ENCODE data around the gene LGALS7B.
"Not testable (repeated sequence)": the region's sequence is repeated elsewhere in the genome, so short reads cannot be mapped to it uniquely, and the experiment has no call there.

Gene LGALS7B

GRCh38 chr19:38788478-38789243 lies at the start of gene LGALS7B:
TSS of gene LGALS7B (plus strand) at chr19:38789200. CDS start at chr19:38789227, 27 bp downstream.
- intact Hi-C loops (cut with DNase I) = no loop called here
- peak in 1 of 10 donors; percentile 46 for DNase-seq

DNA sequence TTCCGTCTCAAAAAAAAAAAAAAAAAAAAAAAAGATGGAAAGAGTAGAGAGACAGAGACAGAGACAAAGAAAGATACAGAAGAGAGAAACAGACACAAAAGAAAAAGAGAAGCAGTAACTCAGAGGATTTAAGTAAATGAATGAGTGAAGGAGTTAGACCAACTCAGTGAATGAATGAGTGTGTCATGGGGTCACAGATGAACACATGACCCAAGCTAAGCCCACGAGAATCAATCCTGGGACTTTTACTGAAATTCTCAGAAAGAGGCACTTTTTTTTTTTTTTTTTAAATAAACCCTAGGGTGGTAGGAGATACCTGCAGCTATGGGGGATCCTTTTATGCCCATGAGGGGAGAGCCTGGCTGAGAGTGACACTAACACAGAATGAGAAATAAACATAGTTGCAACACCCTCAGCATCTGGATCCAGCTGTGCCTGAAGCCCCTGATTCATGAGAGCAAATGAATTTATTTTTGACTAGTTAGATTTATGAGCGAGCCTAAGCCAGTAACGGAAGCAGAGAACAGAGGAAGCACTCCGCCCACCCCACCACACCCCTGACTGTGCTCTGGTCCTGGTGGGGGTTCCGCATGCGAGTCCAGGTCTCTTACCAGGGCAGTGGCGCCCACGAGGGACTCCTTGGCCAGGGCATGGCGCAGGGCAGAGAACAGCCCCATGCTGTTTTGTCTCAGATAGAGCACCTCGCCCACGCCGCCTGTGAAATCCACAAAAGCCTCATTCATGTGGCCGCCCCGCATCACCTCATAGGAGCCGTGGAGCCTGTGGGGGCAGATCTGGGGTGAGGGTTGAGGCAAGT lies 49.4 kb upstream of the LGALS7B start:
- DNase-seq = peak in 1 of 10 donors; percentile 75
- intact Hi-C loops (cut with DNase I) = no loop called here

- intact Hi-C loops (cut with DNase I) = no loop called here
- peak in 1 of 10 donors; percentile 76 for DNase-seq
Measured at GRCh38 chr19:38740257-38740592, 48.8 kb upstream of the LGALS7B start.

DNA sequence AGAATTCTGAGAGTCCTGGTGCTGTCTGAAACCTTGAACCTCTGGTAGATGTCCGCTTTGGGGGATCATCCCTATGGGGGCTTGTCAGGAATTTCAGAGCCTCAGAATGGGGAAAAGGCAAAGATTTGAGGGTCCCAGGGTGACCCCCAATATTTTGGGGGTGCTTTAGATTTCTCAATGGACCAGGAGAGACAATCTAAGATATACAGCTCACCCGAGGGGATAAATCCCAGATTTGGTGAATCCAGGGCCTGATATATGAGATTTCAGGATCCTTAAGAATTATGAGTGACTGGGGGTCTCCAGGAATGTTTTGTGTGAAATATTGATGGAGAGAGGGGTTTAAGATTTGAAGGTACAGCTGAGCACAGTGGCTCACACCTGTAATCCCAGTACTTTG lies 48.1 kb upstream of the LGALS7B start:
- intact Hi-C loops (cut with DNase I) = no loop called here
- DNase-seq = no peak

GRCh38 chr19:38741670-38742069 lies 47.3 kb upstream of the LGALS7B start:
- intact Hi-C loops (cut with DNase I) = no loop called here
- peak in 2 of 10 donors; percentile 16 to 62 for DNase-seq

- DNase-seq = no peak
- intact Hi-C loops (cut with DNase I) = no loop called here
Measured at GRCh38 chr19:38742296-38742695, 46.7 kb upstream of the LGALS7B start.

DNA sequence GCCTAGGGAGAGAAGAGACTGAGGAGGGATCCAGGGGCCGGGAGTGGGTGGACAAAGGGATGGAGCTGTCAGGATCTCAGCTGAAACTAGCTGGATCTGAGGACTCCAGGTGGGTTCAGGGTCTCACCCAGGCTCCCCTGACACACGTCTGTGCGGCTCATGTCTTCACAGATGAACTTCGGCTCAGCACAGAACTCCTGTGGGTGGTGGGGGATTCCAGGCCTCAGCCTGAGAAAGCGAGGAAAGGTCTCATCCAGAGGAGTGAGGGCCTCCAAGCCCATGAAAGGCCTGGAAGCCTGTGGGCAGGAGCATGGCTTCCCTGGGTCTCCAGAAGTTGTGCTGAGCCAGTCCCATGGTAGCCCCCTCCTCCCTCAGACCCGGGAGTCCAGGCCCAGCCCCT lies 46.1 kb upstream of the LGALS7B start:
- intact Hi-C loops (cut with DNase I) = no loop called here
- peak in 1 of 10 donors; percentile 70 for DNase-seq

DNA sequence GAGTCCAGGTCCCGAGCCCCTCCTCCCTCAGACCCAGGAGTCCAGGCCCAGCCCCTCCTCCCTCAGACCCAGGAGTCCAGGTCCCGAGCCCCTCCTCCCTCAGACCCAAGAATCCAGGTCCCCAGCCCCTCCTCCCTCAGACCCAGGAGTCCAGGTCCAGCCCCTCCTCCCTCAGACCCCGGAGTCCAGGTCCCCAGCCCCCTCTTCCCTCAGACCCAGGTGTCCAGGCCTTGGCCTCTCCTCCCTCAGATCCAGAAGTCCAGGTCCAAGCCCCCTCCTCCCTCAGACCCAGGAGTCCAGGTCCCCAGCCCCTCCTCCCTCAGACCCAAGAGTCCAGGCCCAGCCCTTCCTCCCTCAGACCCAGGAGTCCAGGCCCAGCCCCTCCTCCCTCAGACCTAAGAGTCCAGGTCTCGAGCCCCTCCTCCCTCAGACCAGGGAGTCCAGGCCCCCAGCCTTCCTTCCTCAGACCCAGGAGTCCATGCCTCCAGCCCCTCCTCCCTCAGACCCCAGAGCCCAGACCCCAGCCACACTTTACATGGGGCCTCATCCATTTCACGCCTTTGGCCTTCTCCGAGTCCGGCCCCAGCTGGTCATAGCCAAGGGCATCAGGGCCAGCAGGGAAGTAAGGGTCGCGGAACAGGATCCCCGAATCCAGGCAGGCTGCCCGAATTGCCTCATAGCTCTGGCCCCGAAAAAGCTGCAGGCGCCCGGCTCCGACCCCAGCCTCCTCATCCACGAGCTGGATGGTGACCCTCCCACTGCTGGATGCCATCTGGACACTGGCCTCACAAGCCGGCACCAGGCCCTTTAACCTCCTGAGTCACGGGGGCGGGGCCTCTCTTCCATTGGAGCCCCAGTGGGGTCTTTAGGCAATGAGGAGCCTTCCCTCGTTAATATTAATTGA lies 45.4 kb upstream of the LGALS7B start:
- intact Hi-C loops (cut with DNase I) = no loop called here
- no peak for DNase-seq

- no peak for DNase-seq
- intact Hi-C loops (cut with DNase I) = no loop called here
Measured at GRCh38 chr19:38744298-38744681, 44.7 kb upstream of the LGALS7B start, which contains the start of gene CAPN12. TSS of gene CAPN12 (minus strand) at chr19:38744474. CDS start at chr19:38744165, 309 bp downstream.

DNA sequence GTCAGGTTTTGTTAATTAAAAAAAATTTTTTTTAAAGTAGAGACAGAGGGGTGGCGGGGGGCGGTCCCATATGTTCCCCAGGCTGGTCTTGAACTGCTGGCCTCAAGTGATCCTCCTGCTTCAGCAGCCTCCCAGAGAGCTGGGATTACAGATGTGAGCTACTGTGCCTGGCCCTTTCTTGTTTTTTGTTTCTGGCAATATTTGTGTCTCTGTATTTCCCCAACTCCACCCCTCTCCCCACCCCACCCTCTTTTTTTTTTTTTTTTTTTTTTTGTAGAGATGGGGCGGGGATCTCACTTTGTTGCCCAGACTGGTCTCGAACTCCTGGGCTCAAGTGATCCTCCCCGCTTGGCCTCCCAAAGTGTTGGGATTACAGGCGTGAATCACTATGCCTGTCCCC lies 44.1 kb upstream of the LGALS7B start:
- no peak for DNase-seq
- intact Hi-C loops (cut with DNase I) = no loop called here

DNA sequence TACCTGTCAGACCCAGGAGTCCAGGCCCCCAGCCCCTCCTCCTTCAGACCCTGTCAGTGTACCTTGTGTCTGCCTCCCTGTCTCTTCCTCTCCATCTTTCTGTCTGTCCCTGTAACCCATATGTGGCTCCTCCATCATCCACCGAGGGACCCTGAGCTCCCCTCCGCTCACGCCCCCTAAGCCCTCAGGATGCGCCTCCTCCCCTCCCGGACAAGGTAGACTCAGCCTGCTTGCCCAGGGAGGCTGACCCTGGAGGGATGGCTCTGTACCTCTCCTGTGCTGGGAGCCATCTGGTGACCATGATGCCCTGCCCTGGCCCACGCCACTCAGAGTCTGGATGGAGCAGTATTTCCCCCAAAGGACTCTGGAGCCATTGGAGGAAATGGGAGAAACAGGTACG lies 43.7 kb upstream of the LGALS7B start:
- peak in 1 of 10 donors; percentile 45 for DNase-seq
- intact Hi-C loops (cut with DNase I) = no loop called here

DNA sequence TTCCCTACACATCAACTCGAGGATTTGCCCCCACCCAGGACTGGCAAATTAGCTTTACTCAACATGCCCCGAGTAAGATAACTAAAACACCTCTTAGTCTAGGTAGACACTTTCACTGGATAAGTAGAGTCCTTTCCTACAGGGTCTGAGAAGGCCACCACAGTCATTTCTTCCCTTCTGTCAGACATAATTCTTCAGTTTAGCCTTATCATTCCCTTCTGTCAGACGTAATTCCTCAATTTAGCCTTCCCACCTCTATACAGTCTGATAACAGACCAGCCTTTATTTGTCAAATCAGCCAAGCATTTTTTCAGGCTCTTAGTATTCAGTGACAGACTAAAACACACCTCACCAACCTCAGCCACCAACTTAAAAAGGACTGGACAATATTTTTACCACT lies 35.2 kb upstream of the LGALS7B start:
- intact Hi-C loops (cut with DNase I); DNase-seq: not testable (repeated sequence)

DNA sequence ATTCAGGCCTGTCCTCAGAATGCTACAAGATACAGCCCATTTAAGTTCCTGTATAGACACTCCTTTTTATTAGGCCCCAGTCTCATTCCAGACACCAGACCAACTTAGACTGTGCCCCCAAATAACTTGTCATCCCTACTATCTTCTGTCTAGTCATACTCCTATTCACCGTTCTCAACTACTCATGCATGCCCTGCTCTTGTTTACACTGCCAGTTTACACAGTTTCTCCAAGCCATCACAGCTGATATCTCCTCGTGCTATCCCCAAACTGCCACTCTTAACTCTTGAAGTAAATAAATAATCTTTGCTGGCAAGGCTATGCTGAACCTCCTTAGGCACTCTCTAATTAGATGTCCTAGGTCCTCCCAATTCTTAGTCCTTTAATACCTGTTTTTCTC lies 34.8 kb upstream of the LGALS7B start:
- intact Hi-C loops (cut with DNase I); DNase-seq: not testable (repeated sequence)

- intact Hi-C loops (cut with DNase I) = no loop called here
- DNase-seq = no peak
Measured at GRCh38 chr19:38759590-38760003, 29.4 kb upstream of the LGALS7B start.

DNA sequence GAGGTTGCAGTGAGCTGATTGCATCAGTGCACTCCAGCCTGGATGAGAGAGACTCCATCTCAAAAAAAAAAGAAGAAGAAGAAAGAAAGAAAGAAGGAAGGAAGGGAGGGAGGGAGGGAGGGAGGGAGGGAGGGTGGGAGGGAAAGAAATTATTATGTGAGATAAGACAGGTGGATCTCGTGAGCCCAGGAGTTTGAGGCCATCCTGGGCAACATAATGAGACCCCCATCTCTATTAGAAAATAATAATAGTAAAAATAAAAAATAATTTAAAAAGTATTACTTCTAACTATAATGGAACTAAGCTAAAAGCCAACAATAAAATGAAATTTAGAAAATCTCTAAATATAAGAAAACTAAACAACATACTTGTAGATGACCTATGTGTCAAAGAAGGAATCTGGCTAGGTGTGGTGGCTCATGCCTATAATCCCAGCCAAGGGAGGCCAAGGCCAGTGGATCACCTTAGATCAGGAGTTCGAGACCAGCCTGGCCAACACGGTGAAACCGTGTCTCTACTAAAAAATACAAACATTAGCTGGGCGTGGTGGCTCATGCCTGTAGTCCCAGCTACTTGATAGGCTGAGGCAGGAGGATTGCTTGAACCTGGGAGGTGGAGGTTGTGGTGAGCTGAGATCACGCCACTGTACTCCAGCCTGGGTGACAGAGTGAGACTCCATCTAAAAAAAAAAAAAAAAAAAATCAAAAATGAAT lies 28.0 kb upstream of the LGALS7B start:
- intact Hi-C loops (cut with DNase I) = not testable (repeated sequence)
- DNase-seq = peak in 1 of 10 donors; percentile 30

- intact Hi-C loops (cut with DNase I) = not testable (repeated sequence)
Measured at GRCh38 chr19:38761884-38762389, 27.1 kb upstream of the LGALS7B start.

DNA sequence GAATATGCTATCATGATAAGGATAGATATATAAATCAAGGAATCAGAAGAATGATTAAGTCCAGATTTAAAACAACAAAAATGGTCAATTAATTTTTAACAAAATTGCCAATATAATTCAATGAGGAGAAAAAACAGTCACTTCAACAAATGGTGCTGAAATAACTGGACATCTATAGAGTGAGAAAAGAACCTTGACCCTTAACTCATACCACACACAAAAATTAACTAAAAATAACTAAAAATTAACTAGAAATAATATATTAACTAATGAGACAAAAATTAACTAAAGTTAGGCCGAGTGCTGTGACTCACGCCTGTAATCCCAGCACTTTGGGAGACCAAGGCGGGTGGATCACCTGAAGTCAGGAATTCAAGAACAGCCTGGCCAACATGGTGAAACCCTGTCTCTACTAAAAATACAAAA lies 25.2 kb upstream of the LGALS7B start:
- intact Hi-C loops (cut with DNase I) = no loop called here
- no peak for DNase-seq

More at GRCh38 chr19:38761884-38762389, 27.1 kb upstream of the LGALS7B start:
- not testable (repeated sequence) for DNase-seq

GRCh38 chr19:38765214-38765613 lies 23.8 kb upstream of the LGALS7B start:
- intact Hi-C loops (cut with DNase I) = no loop called here
- DNase-seq = no peak

DNA sequence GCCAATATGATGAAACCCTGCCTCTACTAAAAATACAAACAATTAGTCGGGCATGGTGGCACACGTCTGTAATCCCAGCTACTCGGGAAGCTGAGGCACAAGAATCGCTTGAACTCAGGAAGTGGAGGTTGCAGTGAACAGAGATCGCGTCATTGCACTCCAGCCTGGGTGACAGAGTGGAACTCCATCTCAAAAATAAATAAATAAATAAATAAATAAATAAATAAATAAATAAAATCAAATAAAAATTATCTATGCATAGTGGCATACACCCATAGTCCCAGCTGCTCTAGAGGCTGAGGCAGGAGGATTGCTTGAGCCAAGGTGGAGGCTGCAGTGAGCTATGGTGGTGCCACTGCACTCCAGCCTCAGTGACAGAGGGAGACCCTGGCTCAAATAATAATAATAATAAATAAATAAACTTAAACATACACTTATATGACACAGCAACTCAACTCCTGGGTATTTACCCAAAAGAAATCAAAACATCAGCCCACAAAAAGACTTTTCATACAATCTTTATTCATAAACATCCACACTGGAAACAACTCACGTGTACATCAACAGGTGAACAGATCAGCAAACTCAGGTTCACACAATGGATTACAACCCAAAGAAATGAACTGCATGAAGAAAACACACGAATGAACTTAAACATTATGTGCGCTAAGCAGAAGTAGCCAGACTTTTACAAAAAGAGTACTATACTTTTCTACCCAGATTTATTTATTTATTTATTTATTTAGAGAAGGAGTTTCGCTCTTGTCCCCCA lies 22.5 kb upstream of the LGALS7B start:
- no peak for DNase-seq
- intact Hi-C loops (cut with DNase I) = no loop called here
